AG09309 (cell line): ENCODE results near the gene GRIK4.

Experiments used
- DNase-seq: peaks from one replicate; pipeline ENCODE4 v3.0.0-alpha.2; 2010; ENCODE audit warnings: low read depth
- H3K4me3 ChIP-seq: 2 replicates; pipeline ENCODE4 v1.5.1; 2011; ENCODE audit warnings: mild to moderate bottlenecking, low read depth, low read length, moderate library complexity; ENCODE audit not compliant: control insufficient read depth
- TF ChIP-seq, protein P1 (sequence below): IDR thresholded peaks from 2 replicates; pipeline ENCODE4 v1.5.1; 2011; ENCODE audit warnings: mild to moderate bottlenecking, low read depth, low read length, inconsistent platforms; ENCODE audit not compliant: insufficient read depth, control insufficient read depth; ENCODE audit errors: missing control alignments

The GRIK4 gene

DNA sequence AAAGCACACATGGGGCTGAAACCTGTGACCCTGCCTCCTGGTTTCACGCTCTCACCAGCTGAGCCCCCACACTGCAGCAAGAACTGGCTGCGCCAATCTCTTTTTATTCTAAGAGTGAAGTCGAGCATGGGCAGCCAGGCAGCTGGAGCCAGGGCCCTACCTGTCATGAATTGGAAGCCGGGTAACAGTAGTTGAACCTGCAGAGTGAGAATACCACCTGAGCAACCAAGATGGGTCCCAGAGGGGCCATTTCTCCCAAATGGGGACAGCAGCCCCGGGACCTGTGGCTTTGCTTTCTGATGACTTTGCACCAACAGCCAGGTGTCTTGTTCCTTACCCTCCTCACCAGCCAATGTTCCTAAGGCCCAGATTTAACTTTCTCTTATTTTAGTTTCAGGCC lies 178.9 kb downstream of the GRIK4 start:
- no peak for DNase-seq
- H3K4me3 ChIP-seq: no peak overlapping the region
- TF ChIP-seq, protein P1, sequence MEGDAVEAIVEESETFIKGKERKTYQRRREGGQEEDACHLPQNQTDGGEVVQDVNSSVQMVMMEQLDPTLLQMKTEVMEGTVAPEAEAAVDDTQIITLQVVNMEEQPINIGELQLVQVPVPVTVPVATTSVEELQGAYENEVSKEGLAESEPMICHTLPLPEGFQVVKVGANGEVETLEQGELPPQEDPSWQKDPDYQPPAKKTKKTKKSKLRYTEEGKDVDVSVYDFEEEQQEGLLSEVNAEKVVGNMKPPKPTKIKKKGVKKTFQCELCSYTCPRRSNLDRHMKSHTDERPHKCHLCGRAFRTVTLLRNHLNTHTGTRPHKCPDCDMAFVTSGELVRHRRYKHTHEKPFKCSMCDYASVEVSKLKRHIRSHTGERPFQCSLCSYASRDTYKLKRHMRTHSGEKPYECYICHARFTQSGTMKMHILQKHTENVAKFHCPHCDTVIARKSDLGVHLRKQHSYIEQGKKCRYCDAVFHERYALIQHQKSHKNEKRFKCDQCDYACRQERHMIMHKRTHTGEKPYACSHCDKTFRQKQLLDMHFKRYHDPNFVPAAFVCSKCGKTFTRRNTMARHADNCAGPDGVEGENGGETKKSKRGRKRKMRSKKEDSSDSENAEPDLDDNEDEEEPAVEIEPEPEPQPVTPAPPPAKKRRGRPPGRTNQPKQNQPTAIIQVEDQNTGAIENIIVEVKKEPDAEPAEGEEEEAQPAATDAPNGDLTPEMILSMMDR: no peak

DNA sequence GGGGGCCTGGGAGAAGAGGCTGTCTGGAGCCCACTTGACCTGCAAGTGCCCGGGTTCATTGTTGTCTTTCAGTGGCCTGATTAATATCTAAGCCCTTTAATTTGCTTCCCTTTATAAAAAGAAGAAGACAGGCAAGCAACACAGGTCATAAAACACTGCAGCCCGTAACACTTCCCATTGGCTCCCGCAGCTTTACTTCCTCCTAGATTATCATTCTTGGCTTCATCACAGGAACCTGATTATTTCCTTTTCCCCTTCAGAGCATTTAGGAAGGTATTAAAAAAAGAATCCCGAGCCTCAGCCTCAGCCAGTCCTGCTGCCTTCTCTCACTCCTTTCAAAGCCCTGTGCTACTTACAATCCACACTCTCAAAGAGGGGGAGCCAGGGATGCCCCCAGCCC lies 183.2 kb downstream of the GRIK4 start:
- no peak for DNase-seq
- no peak overlapping the region for H3K4me3 ChIP-seq
- TF ChIP-seq, protein P1: no peak

DNA sequence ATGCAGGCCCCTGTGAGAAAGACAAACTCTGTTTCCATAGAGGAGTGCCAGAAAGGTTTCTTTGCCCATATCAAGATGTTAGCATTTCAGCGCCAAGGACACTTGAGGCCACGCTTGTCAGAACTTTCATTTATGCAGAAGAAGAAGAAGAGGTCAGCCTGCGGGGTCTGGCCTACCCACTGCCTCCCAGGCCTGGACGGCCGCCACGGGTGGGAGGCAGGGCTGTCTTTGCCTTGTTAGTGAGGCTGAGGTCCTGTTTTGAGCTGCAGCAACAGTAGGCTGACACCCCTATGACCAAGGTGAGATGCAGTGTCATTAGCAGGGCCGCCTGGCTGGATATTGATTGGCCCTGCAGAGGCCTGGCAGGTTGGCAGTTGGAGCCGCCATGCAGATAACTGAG lies 183.9 kb downstream of the GRIK4 start:
- TF ChIP-seq, protein P1: no peak
- DNase-seq: no peak
- H3K4me3 ChIP-seq: no peak overlapping the region

DNA sequence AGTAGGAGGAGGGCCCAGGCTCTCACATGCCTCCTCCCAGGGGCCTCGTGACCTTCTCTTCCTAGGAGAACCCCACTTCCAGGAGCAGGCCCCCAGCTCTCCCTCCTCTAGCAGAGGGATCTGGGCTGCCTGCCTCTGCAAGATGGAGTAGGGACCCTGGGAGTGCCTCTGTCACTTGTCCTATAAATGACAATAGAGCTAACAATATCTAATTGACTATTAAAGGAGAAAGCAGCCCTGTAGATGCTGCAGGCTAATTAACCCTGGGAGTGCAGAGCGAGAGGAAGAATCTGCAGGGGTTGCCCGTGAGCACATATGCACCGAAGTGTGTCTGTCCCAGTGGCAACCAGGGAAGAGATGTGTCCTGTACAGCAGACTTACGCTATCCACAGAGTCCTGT lies 184.4 kb downstream of the GRIK4 start:
- TF ChIP-seq, protein P1: no peak
- no peak overlapping the region for H3K4me3 ChIP-seq
- DNase-seq: no peak

DNA sequence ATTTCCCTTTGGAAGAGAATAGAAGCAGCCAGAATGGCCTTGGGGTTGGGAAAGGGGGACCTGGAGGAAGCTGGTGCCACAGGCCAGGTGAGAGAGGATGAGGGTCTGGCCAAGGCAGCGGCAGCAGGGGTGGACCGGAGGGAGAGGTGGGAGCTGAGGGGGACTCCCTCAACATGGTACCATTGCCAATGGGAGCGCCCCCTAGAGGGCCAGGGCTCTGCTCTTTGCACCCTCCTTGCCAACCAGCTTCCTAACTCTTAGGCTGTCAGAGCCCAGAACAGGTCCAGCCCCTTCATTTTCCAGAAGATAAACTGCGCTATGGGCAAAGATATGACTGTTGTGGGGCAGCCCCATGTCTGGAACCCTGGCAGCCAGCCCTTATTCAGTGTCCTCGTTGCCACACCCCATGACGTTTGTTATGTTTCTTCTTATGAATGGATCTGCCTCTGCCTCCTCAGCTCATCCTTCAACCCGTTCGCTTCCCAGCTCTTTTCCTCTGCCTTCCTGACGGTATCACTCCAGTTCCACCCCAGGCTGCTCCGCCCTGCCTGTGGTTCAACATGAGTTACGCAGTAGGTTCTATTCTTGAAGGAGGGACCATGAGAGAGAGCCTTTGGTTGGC lies 185.2 kb downstream of the GRIK4 start:
- TF ChIP-seq, protein P1: peak; percentile 8
- DNase-seq: no peak
- H3K4me3 ChIP-seq: no peak overlapping the region

DNA sequence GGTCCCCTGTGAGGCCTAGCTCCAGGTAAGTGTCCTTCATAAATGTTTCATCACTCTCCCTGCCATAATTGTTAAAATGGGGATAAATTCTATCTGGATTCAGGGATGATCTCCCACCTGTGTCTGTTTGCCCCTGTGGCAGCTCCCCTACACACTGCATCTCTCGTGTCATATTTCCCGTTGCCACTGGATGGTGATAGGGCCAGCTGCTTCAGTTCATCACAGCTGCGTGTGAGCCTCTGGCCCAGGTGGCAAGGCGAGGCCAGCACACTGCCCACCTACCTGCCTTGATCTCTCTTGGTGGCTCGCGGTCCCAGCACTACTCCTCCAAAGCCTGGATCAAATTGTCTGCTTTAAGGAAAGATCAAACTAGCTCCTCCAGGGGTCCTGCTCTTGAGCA lies 187.4 kb downstream of the GRIK4 start:
- DNase-seq: no peak
- no peak overlapping the region for H3K4me3 ChIP-seq
- TF ChIP-seq, protein P1: no peak

DNA sequence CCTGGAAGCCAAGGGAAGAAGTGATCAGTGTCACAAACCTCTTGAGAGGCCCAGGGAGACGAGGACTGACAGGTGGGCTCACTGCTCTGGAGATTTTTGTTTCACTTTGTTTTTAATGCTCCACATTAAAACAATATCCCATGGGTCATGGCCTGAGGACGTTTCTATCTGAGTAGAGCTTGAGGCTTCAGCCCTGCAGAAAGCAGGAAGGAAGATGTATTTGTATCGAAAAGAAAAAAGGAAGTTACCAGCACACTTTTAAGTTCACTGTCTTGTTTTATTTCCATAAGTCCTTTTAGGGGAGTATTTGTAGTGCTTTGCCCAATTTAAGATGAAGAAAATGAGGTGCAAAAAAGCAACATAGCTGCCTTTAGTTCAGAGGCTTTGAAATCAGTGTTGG lies 191.1 kb downstream of the GRIK4 start:
- TF ChIP-seq, protein P1: no peak
- H3K4me3 ChIP-seq: no peak overlapping the region

More for the DNA sequence above, 191.1 kb downstream of the GRIK4 start:
- no peak for DNase-seq
